Progenitor cell of endocrine pancreas (in vitro differentiated cells): ENCODE results near the gene PMS1. TPM values are rescaled to one million over a fixed set of nuclear protein-coding genes. Genes with fewer than 3 reads are reported as not detected.

Experiments used
- DNase-seq: peaks from one replicate; pipeline ENCODE4 v3.0.0; 2021; ENCODE audit warnings: low spot score; ENCODE audit not compliant: unreplicated experiment
- H3K27ac Mint-ChIP-seq: 2 replicates; pipeline ENCODE4 v1.8.0; 2021; ENCODE audit warnings: mild to moderate bottlenecking, moderate library complexity, mixed read lengths
- H3K27me3 Mint-ChIP-seq: 2 replicates; pipeline ENCODE4 v1.8.0; 2021; ENCODE audit warnings: mixed read lengths
- H3K36me3 Mint-ChIP-seq: 2 replicates; pipeline ENCODE4 v1.8.0; 2022; ENCODE audit warnings: mixed read lengths; ENCODE audit not compliant: insufficient read depth
- H3K4me1 Mint-ChIP-seq: 2 replicates; pipeline ENCODE4 v1.8.0; 2021; ENCODE audit warnings: low read depth, mixed read lengths
- H3K4me3 Mint-ChIP-seq: 2 replicates; pipeline ENCODE4 v1.8.0; 2021; ENCODE audit warnings: low read depth, mild to moderate bottlenecking, moderate library complexity, mixed read lengths
- H3K9me3 Mint-ChIP-seq: 2 replicates; pipeline ENCODE4 v1.8.0; 2021; ENCODE audit warnings: low read depth, mixed read lengths
- total RNA-seq: library from RNA; stranded (reverse); gene quantifications from 2 replicates; pipeline ENCODE4 v1.2.1, GENCODE V29; 2021
- TF ChIP-seq, protein P1 (sequence below): fragments of 200-600 bp; sonication (generic); IDR thresholded peaks from one replicate; pipeline ENCODE4 v1.5.0; 2021; ENCODE audit warnings: antibody characterized with exemption, mild to moderate bottlenecking; ENCODE audit not compliant: unreplicated experiment

Gene PMS1
- total RNA-seq, 1 donor from 2014 or later: 72.4 TPM

- Mint-ChIP-seq H3K4me3 (no peak overlapping the region), H3K27me3 (no peaks in the 10 kb centered on the region), H3K9me3 (no peaks in the 10 kb centered on the region), H3K36me3 (peaks cover 4% of the 10 kb centered on the region), H3K4me1 (no peaks in the 10 kb centered on the region), H3K27ac (no peak overlapping the region)
- no peak for DNase-seq
- TF ChIP-seq, protein P1, sequence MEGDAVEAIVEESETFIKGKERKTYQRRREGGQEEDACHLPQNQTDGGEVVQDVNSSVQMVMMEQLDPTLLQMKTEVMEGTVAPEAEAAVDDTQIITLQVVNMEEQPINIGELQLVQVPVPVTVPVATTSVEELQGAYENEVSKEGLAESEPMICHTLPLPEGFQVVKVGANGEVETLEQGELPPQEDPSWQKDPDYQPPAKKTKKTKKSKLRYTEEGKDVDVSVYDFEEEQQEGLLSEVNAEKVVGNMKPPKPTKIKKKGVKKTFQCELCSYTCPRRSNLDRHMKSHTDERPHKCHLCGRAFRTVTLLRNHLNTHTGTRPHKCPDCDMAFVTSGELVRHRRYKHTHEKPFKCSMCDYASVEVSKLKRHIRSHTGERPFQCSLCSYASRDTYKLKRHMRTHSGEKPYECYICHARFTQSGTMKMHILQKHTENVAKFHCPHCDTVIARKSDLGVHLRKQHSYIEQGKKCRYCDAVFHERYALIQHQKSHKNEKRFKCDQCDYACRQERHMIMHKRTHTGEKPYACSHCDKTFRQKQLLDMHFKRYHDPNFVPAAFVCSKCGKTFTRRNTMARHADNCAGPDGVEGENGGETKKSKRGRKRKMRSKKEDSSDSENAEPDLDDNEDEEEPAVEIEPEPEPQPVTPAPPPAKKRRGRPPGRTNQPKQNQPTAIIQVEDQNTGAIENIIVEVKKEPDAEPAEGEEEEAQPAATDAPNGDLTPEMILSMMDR: no peak
Measured at GRCh38 chr2:189799030-189799331, 14.7 kb downstream of the PMS1 start.

- no peaks in the 10 kb centered on the region for H3K4me1 Mint-ChIP-seq
- peak overlapping the region; percentile 56 for H3K27ac Mint-ChIP-seq
- H3K9me3 Mint-ChIP-seq: no peaks in the 10 kb centered on the region
- TF ChIP-seq, protein P1: no peak
- no peak overlapping the region for H3K4me3 Mint-ChIP-seq
- peaks cover 4% of the 10 kb centered on the region for H3K36me3 Mint-ChIP-seq
- no peaks in the 10 kb centered on the region for H3K27me3 Mint-ChIP-seq
- DNase-seq: no peak
Measured at GRCh38 chr2:189799531-189799930, 15.3 kb downstream of the PMS1 start.

GRCh38 chr2:189802396-189802912, 18.2 kb downstream of the PMS1 start:
- Mint-ChIP-seq H3K36me3 (peaks cover 4% of the 10 kb centered on the region), H3K9me3 (no peaks in the 10 kb centered on the region), H3K27ac (no peak overlapping the region), H3K4me1 (no peaks in the 10 kb centered on the region), H3K4me3 (no peak overlapping the region), H3K27me3 (no peaks in the 10 kb centered on the region)
- DNase-seq: no peak
- TF ChIP-seq, protein P1: no peak

DNA sequence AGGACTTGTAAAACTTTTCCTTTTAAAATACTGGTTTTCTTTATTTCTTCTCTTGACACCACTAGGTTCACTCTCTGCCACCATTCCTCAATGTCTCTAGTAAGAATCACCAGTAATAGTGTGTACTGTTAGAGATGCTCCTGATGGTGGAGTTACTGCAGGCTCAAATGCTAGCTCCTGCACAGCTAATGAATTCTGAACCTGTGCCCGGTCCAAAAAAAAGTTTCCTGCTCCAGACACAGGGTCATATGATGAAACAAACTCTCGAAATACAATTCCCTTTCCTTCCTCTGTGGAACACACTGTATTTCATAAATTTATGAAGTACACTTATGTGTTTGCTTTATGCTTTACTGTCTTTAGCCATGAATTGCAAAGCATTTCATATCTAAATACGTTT, 19.2 kb downstream of the PMS1 start:
- H3K36me3 Mint-ChIP-seq: peaks cover 6% of the 10 kb centered on the region
- H3K27ac Mint-ChIP-seq: no peak overlapping the region
- H3K4me3 Mint-ChIP-seq: no peak overlapping the region
- no peaks in the 10 kb centered on the region for H3K27me3 Mint-ChIP-seq
- H3K9me3 Mint-ChIP-seq: no peaks in the 10 kb centered on the region
- no peak for DNase-seq
- TF ChIP-seq, protein P1: no peak
- H3K4me1 Mint-ChIP-seq: no peaks in the 10 kb centered on the region

DNA sequence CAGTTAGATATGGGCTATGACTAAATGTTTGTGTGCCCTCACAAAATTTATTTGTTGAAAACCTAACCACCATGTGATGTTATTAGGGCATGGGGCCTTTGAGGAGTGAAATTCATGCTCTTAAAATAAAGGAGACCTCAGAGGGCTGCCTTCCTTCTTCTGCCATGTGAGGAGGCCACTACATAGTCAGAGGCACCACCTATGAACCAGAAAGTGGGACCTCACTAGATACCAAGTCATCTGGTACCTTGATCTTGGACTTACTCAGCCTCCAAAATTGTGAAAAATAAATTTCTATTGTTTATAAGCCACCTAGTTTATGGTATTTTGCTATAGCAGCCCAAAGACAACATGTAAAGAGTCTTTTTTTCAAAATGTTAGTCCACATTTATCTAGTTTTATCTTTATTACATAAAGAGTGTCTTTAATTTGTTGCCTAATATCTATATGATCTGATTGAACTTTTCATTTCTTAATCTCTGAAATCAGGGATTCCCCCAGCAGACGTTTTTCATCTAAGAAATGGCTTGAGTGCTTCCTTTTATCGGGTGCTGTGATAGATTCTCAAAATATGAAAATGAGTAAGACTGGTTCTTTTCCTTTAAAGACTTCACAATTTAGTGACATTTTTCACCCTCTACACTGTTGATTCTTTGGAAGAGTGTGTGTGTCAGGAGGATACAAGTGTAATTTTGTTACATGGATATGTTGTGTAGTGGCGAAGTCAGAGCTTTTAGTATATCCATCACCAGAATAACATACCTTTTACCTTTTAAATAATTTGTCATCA, 34.2 kb downstream of the PMS1 start:
- H3K9me3 Mint-ChIP-seq: no peaks in the 10 kb centered on the region
- TF ChIP-seq, protein P1: no peak
- H3K27me3 Mint-ChIP-seq: no peaks in the 10 kb centered on the region
- no peaks in the 10 kb centered on the region for H3K4me1 Mint-ChIP-seq
- DNase-seq: no peak
- no peak overlapping the region for H3K4me3 Mint-ChIP-seq
- H3K27ac Mint-ChIP-seq: no peak overlapping the region
- H3K36me3 Mint-ChIP-seq: peaks cover 22% of the 10 kb centered on the region
